MM.1S (cell line): ENCODE measurements around the gene C1QL2.

ENCODE experiments used
- EZH2 ChIP-seq: fragments of 300-600 bp; sonication (generic); optimal IDR thresholded peaks from 2 replicates; pipeline ENCODE3; 2017; ENCODE audit warnings: low read depth, mild to moderate bottlenecking, antibody characterized with exemption, low read length, mixed read lengths
- EZH2phosphoT487 ChIP-seq: fragments of 300-600 bp; sonication (generic); IDR thresholded peaks from 2 replicates; pipeline ENCODE4 v1.6.1; 2018; ENCODE audit warnings: antibody characterized with exemption, low read length
- TF ChIP-seq, protein P1 (sequence below): fragments of 300-600 bp; sonication (generic); IDR thresholded peaks from 2 replicates; pipeline ENCODE4 v1.5.1; 2016; ENCODE audit warnings: antibody characterized with exemption, low read length, mixed read lengths

DNA sequence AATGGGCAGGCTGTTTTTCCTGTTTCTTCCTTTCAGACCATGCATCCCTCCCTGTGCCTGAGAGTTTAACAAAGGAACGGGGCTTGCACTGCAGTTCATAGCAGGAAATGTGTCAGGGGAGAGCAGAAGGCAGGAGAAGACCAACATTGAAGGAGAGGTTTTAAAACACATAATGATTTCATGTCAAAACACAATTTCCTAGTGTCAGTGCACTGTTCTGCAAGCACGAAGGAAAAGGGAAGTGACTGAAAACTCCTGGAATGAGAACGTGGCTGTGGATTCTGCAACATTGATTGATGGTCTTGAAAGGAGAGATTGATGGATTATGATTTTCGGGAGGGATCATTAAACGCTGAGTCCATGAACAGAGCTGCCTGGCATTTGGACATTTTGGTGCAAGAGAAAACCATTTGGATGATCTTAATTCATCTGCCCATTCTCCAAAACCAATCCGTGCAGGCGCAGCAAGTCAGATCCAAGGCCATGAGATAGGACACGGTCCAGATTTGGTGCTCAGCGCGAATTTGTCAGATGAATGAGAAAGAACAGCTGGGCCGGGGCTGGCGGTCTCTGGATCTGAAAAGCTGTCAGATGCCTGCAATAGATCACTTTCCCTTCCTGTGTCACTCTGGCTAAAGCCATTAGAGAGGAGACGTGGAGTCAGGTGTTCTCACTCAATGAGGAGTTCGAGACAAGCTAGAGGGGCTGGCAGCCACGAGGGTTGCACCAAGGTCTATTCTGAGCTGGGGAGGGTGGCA, 38.4 kb downstream of the C1QL2 start:
- TF ChIP-seq, protein P1, sequence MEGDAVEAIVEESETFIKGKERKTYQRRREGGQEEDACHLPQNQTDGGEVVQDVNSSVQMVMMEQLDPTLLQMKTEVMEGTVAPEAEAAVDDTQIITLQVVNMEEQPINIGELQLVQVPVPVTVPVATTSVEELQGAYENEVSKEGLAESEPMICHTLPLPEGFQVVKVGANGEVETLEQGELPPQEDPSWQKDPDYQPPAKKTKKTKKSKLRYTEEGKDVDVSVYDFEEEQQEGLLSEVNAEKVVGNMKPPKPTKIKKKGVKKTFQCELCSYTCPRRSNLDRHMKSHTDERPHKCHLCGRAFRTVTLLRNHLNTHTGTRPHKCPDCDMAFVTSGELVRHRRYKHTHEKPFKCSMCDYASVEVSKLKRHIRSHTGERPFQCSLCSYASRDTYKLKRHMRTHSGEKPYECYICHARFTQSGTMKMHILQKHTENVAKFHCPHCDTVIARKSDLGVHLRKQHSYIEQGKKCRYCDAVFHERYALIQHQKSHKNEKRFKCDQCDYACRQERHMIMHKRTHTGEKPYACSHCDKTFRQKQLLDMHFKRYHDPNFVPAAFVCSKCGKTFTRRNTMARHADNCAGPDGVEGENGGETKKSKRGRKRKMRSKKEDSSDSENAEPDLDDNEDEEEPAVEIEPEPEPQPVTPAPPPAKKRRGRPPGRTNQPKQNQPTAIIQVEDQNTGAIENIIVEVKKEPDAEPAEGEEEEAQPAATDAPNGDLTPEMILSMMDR: no peak
- no peak for TF ChIP-seq EZH2
- no peak for TF ChIP-seq EZH2phosphoT487
